ENCODE measurements around the gene CPT1C. TPM values are rescaled to one million over a fixed set of nuclear protein-coding genes. Genes with fewer than 3 reads are reported as not detected.

Gene CPT1C
- polyA plus RNA-seq, 1 donor: 7.4 TPM

- Histone ChIP-seq H3K36me3 (ENCODE audit: control insufficient read depth, insufficient read depth, low read length) (peaks cover 13% of the 10 kb centered on the region), H3K4me3 (ENCODE audit: low read length) (peak overlapping the region; percentile 39), H3K27ac (ENCODE audit: low read length) (peak overlapping the region; percentile 40), H3K4me1 (ENCODE audit: control insufficient read depth, insufficient read depth, low read length) (peaks cover 18% of the 10 kb centered on the region), H3K27me3 (ENCODE audit: control insufficient read depth, insufficient read depth, low read length) (peaks cover 44% of the 10 kb centered on the region), H3K9me3 (ENCODE audit: control insufficient read depth, low read depth, low read length) (peaks cover 5% of the 10 kb centered on the region)
- no CpG with 5 or more reads among the region's 39 CpGs for WGBS (ENCODE audit: insufficient coverage, low lambda C conversion rate)
- DNase-seq: peak; percentile 55 to 59
These were observed 579 bp downstream of the CPT1C start for GRCh38 chr19:49691243-49692146.

DNA sequence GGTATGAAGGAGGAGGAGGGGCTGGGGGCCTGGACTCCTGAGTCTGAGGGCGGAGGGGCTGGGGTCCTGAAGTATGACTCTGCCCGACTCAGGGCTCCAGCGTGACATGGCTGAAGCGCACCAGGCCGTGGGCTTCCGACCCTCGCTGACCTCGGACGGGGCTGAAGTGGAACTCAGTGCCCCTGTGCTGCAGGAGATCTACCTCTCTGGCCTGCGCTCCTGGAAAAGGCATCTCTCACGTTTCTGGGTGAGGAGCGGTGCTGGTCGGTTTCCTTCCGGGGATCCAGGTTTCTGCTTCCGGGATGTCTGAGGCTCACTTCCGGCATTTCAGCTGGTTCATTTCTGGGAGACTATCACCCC is 1.2 kb downstream of the CPT1C start:
- H3K27me3 ChIP-seq (ENCODE audit: control insufficient read depth, insufficient read depth, low read length): peaks cover 44% of the 10 kb centered on the region
- DNase-seq: no peak
- H3K4me3 ChIP-seq (ENCODE audit: low read length): no peak overlapping the region
- H3K36me3 ChIP-seq (ENCODE audit: control insufficient read depth, insufficient read depth, low read length): peaks cover 9% of the 10 kb centered on the region
- WGBS (ENCODE audit: insufficient coverage, low lambda C conversion rate): 100% methylated on average over 2 of the region's 16 CpGs
- H3K4me1 ChIP-seq (ENCODE audit: control insufficient read depth, insufficient read depth, low read length): peaks cover 18% of the 10 kb centered on the region
- no peak overlapping the region for H3K27ac ChIP-seq (ENCODE audit: low read length)
- H3K9me3 ChIP-seq (ENCODE audit: control insufficient read depth, low read depth, low read length): peaks cover 5% of the 10 kb centered on the region

GRCh38 chr19:49696115-49696514 is 5.2 kb downstream of the CPT1C start:
- no peak for DNase-seq
- no peaks in the 10 kb centered on the region for H3K9me3 ChIP-seq (ENCODE audit: control insufficient read depth, low read depth, low read length)
- peaks cover 34% of the 10 kb centered on the region for H3K27me3 ChIP-seq (ENCODE audit: control insufficient read depth, insufficient read depth, low read length)
- 85% methylated on average over 3 of the region's 6 CpGs for WGBS (ENCODE audit: insufficient coverage, low lambda C conversion rate)
- H3K4me1 ChIP-seq (ENCODE audit: control insufficient read depth, insufficient read depth, low read length): no peaks in the 10 kb centered on the region
- H3K36me3 ChIP-seq (ENCODE audit: control insufficient read depth, insufficient read depth, low read length): no peaks in the 10 kb centered on the region
- no peak overlapping the region for H3K27ac ChIP-seq (ENCODE audit: low read length)
- no peak overlapping the region for H3K4me3 ChIP-seq (ENCODE audit: low read length)

DNA sequence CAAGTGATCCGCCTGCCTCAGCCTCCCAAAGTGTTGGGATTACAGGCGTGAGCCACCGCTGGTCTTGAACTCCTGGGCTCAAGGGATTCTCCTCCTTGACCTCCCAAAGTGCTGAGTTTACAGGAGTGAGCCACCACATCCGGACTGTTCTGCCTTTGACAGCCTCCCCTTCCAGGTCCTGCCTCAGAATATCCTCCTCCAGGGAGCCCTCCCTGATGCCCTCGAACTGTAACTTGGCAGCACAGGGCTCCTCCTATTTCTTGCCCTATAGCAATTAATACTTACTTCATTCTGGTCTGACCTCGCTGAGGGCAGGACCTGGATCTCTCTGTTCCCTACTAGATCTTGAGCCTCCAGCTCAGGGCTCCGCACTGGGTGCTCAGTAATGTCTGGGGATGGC is 5.9 kb downstream of the CPT1C start:
- H3K27ac ChIP-seq (ENCODE audit: low read length): no peak overlapping the region
- DNase-seq: no peak
- peaks cover 31% of the 10 kb centered on the region for H3K27me3 ChIP-seq (ENCODE audit: control insufficient read depth, insufficient read depth, low read length)
- no peaks in the 10 kb centered on the region for H3K36me3 ChIP-seq (ENCODE audit: control insufficient read depth, insufficient read depth, low read length)
- no peaks in the 10 kb centered on the region for H3K9me3 ChIP-seq (ENCODE audit: control insufficient read depth, low read depth, low read length)
- no CpG with 5 or more reads among the region's 7 CpGs for WGBS (ENCODE audit: insufficient coverage, low lambda C conversion rate)
- no peak overlapping the region for H3K4me3 ChIP-seq (ENCODE audit: low read length)
- no peaks in the 10 kb centered on the region for H3K4me1 ChIP-seq (ENCODE audit: control insufficient read depth, insufficient read depth, low read length)

GRCh38 chr19:49699364-49699763 is 8.4 kb downstream of the CPT1C start:
- no peak for DNase-seq
- H3K27ac ChIP-seq (ENCODE audit: low read length): no peak overlapping the region
- H3K27me3 ChIP-seq (ENCODE audit: control insufficient read depth, insufficient read depth, low read length): peaks cover 17% of the 10 kb centered on the region
- no peaks in the 10 kb centered on the region for H3K9me3 ChIP-seq (ENCODE audit: control insufficient read depth, low read depth, low read length)
- no peaks in the 10 kb centered on the region for H3K4me1 ChIP-seq (ENCODE audit: control insufficient read depth, insufficient read depth, low read length)
- no peaks in the 10 kb centered on the region for H3K36me3 ChIP-seq (ENCODE audit: control insufficient read depth, insufficient read depth, low read length)
- H3K4me3 ChIP-seq (ENCODE audit: low read length): no peak overlapping the region
- no CpG with 5 or more reads among the region's 5 CpGs for WGBS (ENCODE audit: insufficient coverage, low lambda C conversion rate)

DNA sequence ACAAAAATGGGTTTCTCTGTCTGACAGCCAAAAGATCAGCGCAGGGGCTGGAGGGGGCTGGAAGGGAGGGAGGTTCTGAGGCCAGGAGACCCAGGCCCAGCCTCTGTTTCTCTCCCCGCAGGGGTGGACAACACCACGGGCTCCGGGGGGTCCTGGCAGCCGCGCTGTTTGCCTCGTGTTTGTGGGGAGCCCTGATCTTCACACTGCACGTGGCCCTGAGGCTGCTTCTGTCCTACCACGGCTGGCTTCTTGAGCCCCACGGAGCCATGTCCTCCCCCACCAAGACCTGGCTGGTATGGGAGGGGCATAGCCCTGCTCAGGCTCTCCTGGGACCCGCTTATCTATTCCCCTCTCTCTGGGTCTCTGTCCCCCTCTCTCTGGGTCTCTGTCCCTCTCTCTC is 9.6 kb downstream of the CPT1C start:
- WGBS (ENCODE audit: insufficient coverage, low lambda C conversion rate): no CpG with 5 or more reads among the region's 11 CpGs
- Histone ChIP-seq H3K4me1 (ENCODE audit: control insufficient read depth, insufficient read depth, low read length) (no peaks in the 10 kb centered on the region), H3K4me3 (ENCODE audit: low read length) (no peak overlapping the region), H3K27ac (ENCODE audit: low read length) (no peak overlapping the region), H3K9me3 (ENCODE audit: control insufficient read depth, low read depth, low read length) (no peaks in the 10 kb centered on the region), H3K27me3 (ENCODE audit: control insufficient read depth, insufficient read depth, low read length) (peaks cover 17% of the 10 kb centered on the region), H3K36me3 (ENCODE audit: control insufficient read depth, insufficient read depth, low read length) (no peaks in the 10 kb centered on the region)
- no peak for DNase-seq

DNA sequence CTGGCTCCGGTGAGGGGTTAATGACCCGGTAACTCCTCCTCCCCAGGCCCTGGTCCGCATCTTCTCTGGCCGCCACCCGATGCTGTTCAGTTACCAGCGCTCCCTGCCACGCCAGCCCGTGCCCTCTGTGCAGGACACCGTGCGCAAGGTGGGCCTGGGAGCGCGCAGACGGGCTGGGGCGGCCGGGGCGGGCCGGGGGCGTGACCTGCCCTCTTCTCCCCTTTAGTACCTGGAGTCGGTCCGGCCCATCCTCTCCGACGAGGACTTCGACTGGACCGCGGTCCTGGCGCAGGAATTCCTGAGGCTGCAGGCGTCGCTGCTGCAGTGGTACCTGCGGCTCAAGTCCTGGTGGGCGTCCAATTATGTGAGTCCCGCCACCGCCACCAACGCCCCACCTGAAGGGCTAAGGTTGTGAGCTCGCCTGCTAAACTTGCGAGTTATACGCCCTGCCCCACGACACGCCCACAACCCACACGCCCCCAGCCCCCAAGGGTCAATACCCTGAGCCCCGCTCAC is 10.4 kb downstream of the CPT1C start:
- no peaks in the 10 kb centered on the region for H3K36me3 ChIP-seq (ENCODE audit: control insufficient read depth, insufficient read depth, low read length)
- no peak for DNase-seq
- peaks cover 17% of the 10 kb centered on the region for H3K27me3 ChIP-seq (ENCODE audit: control insufficient read depth, insufficient read depth, low read length)
- no peak overlapping the region for H3K27ac ChIP-seq (ENCODE audit: low read length)
- no peaks in the 10 kb centered on the region for H3K9me3 ChIP-seq (ENCODE audit: control insufficient read depth, low read depth, low read length)
- no peak overlapping the region for H3K4me3 ChIP-seq (ENCODE audit: low read length)
- 40% methylated on average over 1 of the region's 40 CpGs for WGBS (ENCODE audit: insufficient coverage, low lambda C conversion rate)
- H3K4me1 ChIP-seq (ENCODE audit: control insufficient read depth, insufficient read depth, low read length): no peaks in the 10 kb centered on the region

DNA sequence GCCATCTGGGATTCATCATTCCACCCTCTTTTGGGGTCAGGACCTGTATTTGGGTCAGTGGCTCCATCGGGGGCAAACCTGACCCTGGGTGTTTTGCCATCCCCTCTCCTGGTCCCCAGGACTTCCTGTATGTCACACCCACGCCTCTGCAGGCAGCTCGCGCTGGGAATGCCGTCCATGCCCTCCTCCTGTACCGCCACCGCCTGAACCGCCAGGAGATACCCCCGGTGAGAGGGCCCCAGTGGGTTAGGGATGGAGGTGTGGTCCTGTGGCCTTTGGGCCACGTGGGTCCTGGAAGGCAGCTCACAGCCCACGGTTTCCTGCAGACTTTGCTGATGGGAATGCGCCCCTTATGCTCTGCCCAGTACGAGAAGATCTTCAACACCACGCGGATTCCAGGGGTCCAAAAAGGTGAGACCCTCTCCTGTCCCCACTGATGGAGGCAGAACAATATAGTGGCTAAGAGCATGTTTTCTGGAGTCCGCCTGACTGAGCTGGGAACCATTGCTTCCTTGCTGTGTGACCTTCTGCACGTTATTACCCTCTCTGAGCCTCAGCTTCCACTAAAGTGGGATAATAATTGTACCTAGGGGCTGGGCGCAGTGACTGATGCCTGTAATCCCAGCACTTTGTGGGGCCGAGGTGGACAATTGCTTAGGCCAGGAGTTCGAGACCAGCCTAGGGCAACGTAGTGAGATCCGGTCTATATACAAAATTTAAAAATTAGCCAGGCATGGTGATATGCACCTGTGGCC is 14.1 kb downstream of the CPT1C start:
- H3K27ac ChIP-seq (ENCODE audit: low read length): no peak overlapping the region
- peaks cover 15% of the 10 kb centered on the region for H3K27me3 ChIP-seq (ENCODE audit: control insufficient read depth, insufficient read depth, low read length)
- no peak overlapping the region for H3K4me3 ChIP-seq (ENCODE audit: low read length)
- 96% methylated on average over 4 of the region's 22 CpGs for WGBS (ENCODE audit: insufficient coverage, low lambda C conversion rate)
- H3K4me1 ChIP-seq (ENCODE audit: control insufficient read depth, insufficient read depth, low read length): no peaks in the 10 kb centered on the region
- H3K9me3 ChIP-seq (ENCODE audit: control insufficient read depth, low read depth, low read length): no peaks in the 10 kb centered on the region
- H3K36me3 ChIP-seq (ENCODE audit: control insufficient read depth, insufficient read depth, low read length): no peaks in the 10 kb centered on the region
- DNase-seq: no peak

DNA sequence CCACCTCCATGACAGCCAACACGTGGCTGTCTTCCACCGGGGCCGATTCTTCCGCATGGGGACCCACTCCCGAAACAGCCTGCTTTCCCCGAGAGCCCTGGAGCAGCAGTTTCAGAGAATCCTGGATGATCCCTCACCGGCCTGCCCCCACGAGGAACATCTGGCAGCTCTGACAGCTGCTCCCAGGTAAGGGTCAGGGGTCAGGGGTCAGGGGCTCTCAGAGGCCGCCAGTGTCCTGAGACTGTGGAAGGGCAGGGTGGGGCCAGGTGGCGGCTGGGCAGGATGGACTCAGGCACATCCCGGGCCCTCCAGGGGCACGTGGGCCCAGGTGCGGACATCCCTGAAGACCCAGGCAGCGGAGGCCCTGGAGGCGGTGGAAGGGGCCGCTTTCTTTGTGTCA is 15.0 kb downstream of the CPT1C start:
- Histone ChIP-seq H3K4me3 (ENCODE audit: low read length) (no peak overlapping the region), H3K36me3 (ENCODE audit: control insufficient read depth, insufficient read depth, low read length) (no peaks in the 10 kb centered on the region), H3K27ac (ENCODE audit: low read length) (no peak overlapping the region), H3K4me1 (ENCODE audit: control insufficient read depth, insufficient read depth, low read length) (no peaks in the 10 kb centered on the region), H3K27me3 (ENCODE audit: control insufficient read depth, insufficient read depth, low read length) (peaks cover 7% of the 10 kb centered on the region), H3K9me3 (ENCODE audit: control insufficient read depth, low read depth, low read length) (no peaks in the 10 kb centered on the region)
- WGBS (ENCODE audit: insufficient coverage, low lambda C conversion rate): no CpG with 5 or more reads among the region's 16 CpGs
- DNase-seq: no peak

DNA sequence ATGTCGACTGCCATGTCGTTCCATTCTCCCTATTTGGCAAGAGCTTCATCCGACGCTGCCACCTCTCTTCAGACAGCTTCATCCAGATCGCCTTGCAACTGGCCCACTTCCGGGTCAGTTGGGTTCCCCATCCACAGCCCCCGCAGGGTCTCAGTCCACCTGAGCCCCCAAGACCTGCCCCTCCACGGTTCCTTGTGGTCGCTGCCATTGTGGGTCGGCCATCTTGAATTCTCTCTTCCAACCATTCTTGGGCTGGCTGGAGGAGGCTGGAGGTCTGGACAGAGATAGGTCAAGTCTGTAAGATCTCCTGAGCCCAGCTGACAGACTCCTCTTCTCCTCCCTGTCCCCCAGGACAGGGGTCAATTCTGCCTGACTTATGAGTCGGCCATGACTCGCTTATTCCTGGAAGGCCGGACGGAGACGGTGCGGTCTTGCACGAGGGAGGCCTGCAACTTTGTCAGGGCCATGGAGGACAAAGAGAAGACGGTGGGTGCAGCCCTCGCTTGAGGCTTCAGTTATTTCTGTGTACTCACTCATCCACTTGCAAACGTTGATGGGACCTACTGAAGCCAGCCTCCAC is 19.5 kb downstream of the CPT1C start:
- Histone ChIP-seq H3K4me3 (ENCODE audit: low read length) (no peak overlapping the region), H3K4me1 (ENCODE audit: control insufficient read depth, insufficient read depth, low read length) (no peaks in the 10 kb centered on the region), H3K27me3 (ENCODE audit: control insufficient read depth, insufficient read depth, low read length) (no peaks in the 10 kb centered on the region), H3K27ac (ENCODE audit: low read length) (no peak overlapping the region), H3K36me3 (ENCODE audit: control insufficient read depth, insufficient read depth, low read length) (no peaks in the 10 kb centered on the region), H3K9me3 (ENCODE audit: control insufficient read depth, low read depth, low read length) (no peaks in the 10 kb centered on the region)
- no peak for DNase-seq
- WGBS (ENCODE audit: insufficient coverage, low lambda C conversion rate): no CpG with 5 or more reads among the region's 20 CpGs
